Peyer's patch (tissue), 4 donors: ENCODE results near the gene TBCD. TPM values are rescaled to one million over a fixed set of nuclear protein-coding genes. Genes with fewer than 3 reads are reported as not detected.

ENCODE experiments used
- DNase-seq, 3 donors: peaks; one replicate each; pipeline ENCODE4 v3.0.0-alpha.2; 2017 to 2019
- H3K27ac ChIP-seq, 4 donors: fragments of 200-600 bp; sonication (generic); one replicate each; pipeline ENCODE4 v1.5.1; 2016 to 2019
- H3K27me3 ChIP-seq, 2 donors: fragments of 200-600 bp; sonication (generic); one replicate each; pipeline ENCODE4 v1.5.1; 2019
- H3K36me3 ChIP-seq, 3 donors: fragments of 200-600 bp; sonication (generic); one replicate each; pipeline ENCODE4 v1.5.1; 2016 to 2019
- H3K4me1 ChIP-seq, 4 donors: fragments of 200-600 bp; sonication (generic); one replicate each; pipeline ENCODE4 v1.5.1; 2016 to 2019
- H3K4me3 ChIP-seq, 4 donors: fragments of 200-600 bp; sonication (generic); 1 replicate in 3 of 4; 2 replicates in 1 of 4; pipeline ENCODE4 v1.5.1; 2016 to 2019; ENCODE audit warnings: mild to moderate bottlenecking in 1 of 4
- H3K9me3 ChIP-seq, 4 donors: fragments of 200-600 bp; sonication (generic); one replicate each; pipeline ENCODE4 v1.5.1; 2016 to 2019; ENCODE audit warnings: mild to moderate bottlenecking in 1 of 4
- CTCF ChIP-seq, 6 experiments: fragments of 450-650 bp in 4 of 6; fragments of 200-600 bp in 2 of 6; sonication (generic) in 1 of 6; IDR thresholded peaks; one replicate each; pipeline ENCODE4 v1.5.1; 2017 to 2019; ENCODE audit warnings: antibody characterized with exemption in 6 of 6, mild to moderate bottlenecking in 3 of 6, moderate library complexity in 1 of 6
- POLR2A ChIP-seq, 2 donors: fragments of 450-650 bp; IDR thresholded peaks; one replicate each; pipeline ENCODE4 v1.5.1; 2017; ENCODE audit warnings: antibody characterized with exemption in 2 of 2, mild to moderate bottlenecking in 2 of 2, moderate library complexity in 2 of 2
- total RNA-seq, 4 donors: library from RNA; depleted of rRNA; stranded (reverse); fragments of >200 nt; gene quantifications; one replicate each; pipeline ENCODE4 v1.1.0, GENCODE V29; 2016

The TBCD gene
- total RNA-seq, 4 donors from 2014 or later = 58.7 to 130 (median 74.8) TPM

GRCh38 chr17:82745524-82745923, 6.3 kb upstream of the TBCD start:
- peaks cover 0 to 6% (median 2%) of the 10 kb centered on the region in 4 donors for H3K9me3 ChIP-seq
- DNase-seq = no peak

GRCh38 chr17:82748756-82749155, 3.1 kb upstream of the TBCD start:
- no peak overlapping the region for H3K4me3 ChIP-seq
- H3K27me3 ChIP-seq = no peaks in the 10 kb centered on the region
- DNase-seq = no peak
- no peaks in the 10 kb centered on the region for H3K9me3 ChIP-seq
- H3K4me1 ChIP-seq = peaks cover 0 to 14% (median 9%) of the 10 kb centered on the region in 4 donors
- TF ChIP-seq POLR2A (IDR thresholded peaks at IDR 0.05) = no peak
- no peak for TF ChIP-seq CTCF (IDR thresholded peaks at IDR 0.05)
- H3K27ac ChIP-seq = no peak overlapping the region
- peaks cover 0 to 3% (median 0%) of the 10 kb centered on the region in 3 donors for H3K36me3 ChIP-seq

More at GRCh38 chr17:82745524-82745923, 6.3 kb upstream of the TBCD start:
- TF ChIP-seq CTCF (IDR thresholded peaks at IDR 0.05) = no peak
- TF ChIP-seq POLR2A (IDR thresholded peaks at IDR 0.05) = no peak
- Histone ChIP-seq H3K4me1 (no peaks in the 10 kb centered on the region), H3K36me3 (peaks cover 0 to 31% (median 0%) of the 10 kb centered on the region in 3 donors), H3K4me3 (no peak overlapping the region), H3K27me3 (no peaks in the 10 kb centered on the region), H3K27ac (no peak overlapping the region)

- DNase-seq = peak in 1 of 3 donors; percentile 57
- Histone ChIP-seq H3K4me1 (peaks cover 0 to 22% (median 9%) of the 10 kb centered on the region in 4 donors), H3K4me3 (no peak overlapping the region), H3K27me3 (no peaks in the 10 kb centered on the region), H3K36me3 (no peaks in the 10 kb centered on the region), H3K9me3 (no peaks in the 10 kb centered on the region), H3K27ac (no peak overlapping the region)
- no peak for TF ChIP-seq POLR2A (IDR thresholded peaks at IDR 0.05)
- no peak for TF ChIP-seq CTCF (IDR thresholded peaks at IDR 0.05)
Observed at GRCh38 chr17:82750241-82750908, 1.5 kb upstream of the TBCD start.

GRCh38 chr17:82751171-82751570, 694 bp upstream of the TBCD start:
- Histone ChIP-seq H3K4me3 (peak overlapping the region; percentile 86 to 98 (median 90)), H3K27ac (peak overlapping the region in 3 of 4 donors; percentile 90 to 91 (median 90)), H3K27me3 (no peaks in the 10 kb centered on the region), H3K4me1 (peaks cover 0 to 22% (median 9%) of the 10 kb centered on the region in 4 donors), H3K36me3 (no peaks in the 10 kb centered on the region), H3K9me3 (no peaks in the 10 kb centered on the region)
- TF ChIP-seq POLR2A (IDR thresholded peaks at IDR 0.05) = no peak
- peak in 1 of 6 experiments; percentile 12 for TF ChIP-seq CTCF (IDR thresholded peaks at IDR 0.05)
- DNase-seq = no peak

GRCh38 chr17:82752371-82753200, 721 bp downstream of the TBCD start:
- Histone ChIP-seq H3K4me3 (peak overlapping the region; percentile 86 to 98 (median 90)), H3K4me1 (peaks cover 0 to 22% (median 9%) of the 10 kb centered on the region in 4 donors), H3K9me3 (no peaks in the 10 kb centered on the region), H3K27me3 (no peaks in the 10 kb centered on the region), H3K36me3 (no peaks in the 10 kb centered on the region), H3K27ac (peak overlapping the region; percentile 81 to 91 (median 90))
- TF ChIP-seq POLR2A (IDR thresholded peaks at IDR 0.05) = no peak
- no peak for TF ChIP-seq CTCF (IDR thresholded peaks at IDR 0.05)
- DNase-seq = no peak
